Kidney (tissue), 14 donors: Measurements from ENCODE around the gene ADGRG2. TPM values are rescaled to one million over a fixed set of nuclear protein-coding genes. Genes with fewer than 3 reads are reported as not detected.

Source experiments
- DNase-seq, 5 donors: peaks; one replicate each; pipeline ENCODE4 v3.0.0-alpha.2; 2013 to 2020
- FAIRE-seq: peaks from 2 replicates; lab custom pipeline; 2012; peaks lifted over from hg19 to GRCh38; lab: Jason Lieb, UNC
- H3K27ac ChIP-seq, 2 donors: one replicate each; pipeline ENCODE4 v1.7.0; 2013; ENCODE audit warnings: low read depth in 2 of 2, low read length in 2 of 2, inconsistent platforms in 1 of 2
- H3K27me3 ChIP-seq: one replicate; pipeline ENCODE4 v1.7.1; 2013; ENCODE audit warnings: low read length, inconsistent platforms; ENCODE audit not compliant: control insufficient read depth, insufficient read depth
- H3K36me3 ChIP-seq, 3 donors: one replicate each; pipeline versions ENCODE4 v1.7.0 to v1.7.1; 2013; ENCODE audit warnings: low read length in 3 of 3, control low read depth in 1 of 3, inconsistent platforms in 1 of 3; ENCODE audit not compliant: insufficient read depth in 3 of 3, control insufficient read depth in 2 of 3
- H3K4me1 ChIP-seq, 3 donors: one replicate each; pipeline versions ENCODE4 v1.7.0 to v1.7.1; 2013; ENCODE audit warnings: low read length in 3 of 3, inconsistent platforms in 1 of 3, low read depth in 1 of 3; ENCODE audit not compliant: control insufficient read depth in 2 of 3, insufficient read depth in 2 of 3
- H3K4me3 ChIP-seq, 3 donors: one replicate each; pipeline versions ENCODE4 v1.7.0 to v1.8.1; 2013; ENCODE audit warnings: low read length in 3 of 3, control low read depth in 1 of 3, inconsistent platforms in 1 of 3
- H3K9ac ChIP-seq, 3 donors: one replicate each; pipeline versions ENCODE4 v1.7.0 to v1.7.1; 2013; ENCODE audit warnings: low read length in 3 of 3, control low read depth in 1 of 3, inconsistent platforms in 1 of 3
- H3K9me3 ChIP-seq, 3 donors: one replicate each; pipeline versions ENCODE4 v1.7.0 to v1.7.1; 2013; ENCODE audit warnings: low read length in 3 of 3, control low read depth in 1 of 3, inconsistent platforms in 1 of 3; ENCODE audit not compliant: control insufficient read depth in 2 of 3, insufficient read depth in 1 of 3
- CTCF ChIP-seq: IDR thresholded peaks from 3 replicates; pipeline ENCODE4 v1.5.1; 2012; ENCODE audit warnings: mild to moderate bottlenecking, moderate library complexity, borderline replicate concordance; ENCODE audit not compliant: insufficient read depth; ENCODE audit errors: extremely low read depth
- intact Hi-C: fragments of 100-400 bp; cut with DNase I; formaldehyde crosslinking; loops from one replicate; pipeline ENCODE4 v1.11.1; 2022
- polyA plus RNA-seq: library from polyadenylated mRNA; stranded (reverse); fragments of 350-450 nt; fragmentation: Illumina TruSeq; extraction: RNeasy Lipid Tissue Mini Kit (QIAGEN cat#74804); gene quantifications from one replicate; pipeline ENCODE4 v1.2.3, GENCODE V29; 2014; ENCODE audit warnings: low read depth, low replicate concordance; ENCODE audit not compliant: insufficient read depth
- total RNA-seq: library from RNA; stranded (reverse); fragmentation: NEBNext Ultra II Directional; extraction: Animal tissue kit (Norgen Biotek cat#: 25700); gene quantifications from one replicate; pipeline ENCODE4 v1.2.1, GENCODE V29; 2021
- donor health status: control.
- donor health status: control.
- donor health status: control.
- donor health status: control.
- donor health status: control.
- donor health status: DM: yes; HTN: yes; CAD: no.
- donor health status: Normal renal cell carcinoma (clear cell type).

Gene ADGRG2
- total and polyA plus RNA-seq, 2 donors from 2014 or later, result 1.2 TPM; not detected in 1

GRCh38 chrX:19046343-19047215 lies 75.7 kb downstream of the ADGRG2 start:
- FAIRE-seq, result no peak

DNA sequence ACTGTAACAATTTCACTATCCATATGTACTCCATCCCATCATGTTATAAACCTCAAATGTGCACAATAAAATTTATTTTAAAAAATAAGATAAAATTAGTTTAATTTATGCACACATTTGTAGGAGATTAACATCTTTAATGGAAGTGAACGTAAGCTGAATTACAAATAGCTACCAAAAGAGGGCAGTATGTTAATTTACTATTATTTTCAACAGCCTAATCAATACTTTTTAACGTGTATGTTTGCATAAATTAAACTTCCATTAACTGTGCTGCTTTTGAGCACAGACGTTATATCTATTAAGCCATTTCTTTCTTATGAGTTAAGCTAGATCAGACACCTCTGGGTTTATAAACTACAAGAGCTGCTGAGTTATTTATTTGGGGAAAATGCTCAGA lies 81.9 kb downstream of the ADGRG2 start:
- intact Hi-C loops, result no loop called here
- Histone ChIP-seq H3K9me3 (no peaks in the 10 kb centered on the region), H3K36me3 (no peaks in the 10 kb centered on the region), H3K27me3 (no peaks in the 10 kb centered on the region), H3K4me1 (no peaks in the 10 kb centered on the region), H3K4me3 (no peak overlapping the region), H3K9ac (no peak overlapping the region), H3K27ac (no peak overlapping the region)
- FAIRE-seq (peak; percentile 27), DNase-seq (no peak)
- TF ChIP-seq CTCF, result no peak

More at GRCh38 chrX:19046343-19047215, 75.7 kb downstream of the ADGRG2 start:
- H3K4me1 ChIP-seq, result no peaks in the 10 kb centered on the region
- H3K9ac ChIP-seq, result no peak overlapping the region
- no peaks in the 10 kb centered on the region for H3K27me3 ChIP-seq
- no peak for TF ChIP-seq CTCF
- H3K4me3 ChIP-seq, result no peak overlapping the region
- no peak overlapping the region for H3K27ac ChIP-seq
- no peaks in the 10 kb centered on the region for H3K9me3 ChIP-seq
- DNase-seq, result no peak
- intact Hi-C loops, result no loop called here
- no peaks in the 10 kb centered on the region for H3K36me3 ChIP-seq

- H3K4me1 ChIP-seq, result no peaks in the 10 kb centered on the region
- intact Hi-C loops, result no loop called here
- FAIRE-seq, result no peak
Observed at GRCh38 chrX:19034025-19034424, 88.2 kb downstream of the ADGRG2 start.

More at GRCh38 chrX:19034025-19034424, 88.2 kb downstream of the ADGRG2 start:
- H3K27me3 ChIP-seq, result peaks cover 3% of the 10 kb centered on the region
- no peak overlapping the region for H3K9ac ChIP-seq
- DNase-seq, result no peak
- no peaks in the 10 kb centered on the region for H3K9me3 ChIP-seq
- no peak for TF ChIP-seq CTCF
- no peak overlapping the region for H3K27ac ChIP-seq
- H3K4me3 ChIP-seq, result no peak overlapping the region
- no peaks in the 10 kb centered on the region for H3K36me3 ChIP-seq
